Measurements from ENCODE around the gene ATF3.

Gene ATF3

GRCh38 chr1:212669600-212669999, 61.0 kb downstream of the ATF3 start:
- DNase-seq (ENCODE audit: low read depth) = no peak
- TF ChIP-seq, protein P1, sequence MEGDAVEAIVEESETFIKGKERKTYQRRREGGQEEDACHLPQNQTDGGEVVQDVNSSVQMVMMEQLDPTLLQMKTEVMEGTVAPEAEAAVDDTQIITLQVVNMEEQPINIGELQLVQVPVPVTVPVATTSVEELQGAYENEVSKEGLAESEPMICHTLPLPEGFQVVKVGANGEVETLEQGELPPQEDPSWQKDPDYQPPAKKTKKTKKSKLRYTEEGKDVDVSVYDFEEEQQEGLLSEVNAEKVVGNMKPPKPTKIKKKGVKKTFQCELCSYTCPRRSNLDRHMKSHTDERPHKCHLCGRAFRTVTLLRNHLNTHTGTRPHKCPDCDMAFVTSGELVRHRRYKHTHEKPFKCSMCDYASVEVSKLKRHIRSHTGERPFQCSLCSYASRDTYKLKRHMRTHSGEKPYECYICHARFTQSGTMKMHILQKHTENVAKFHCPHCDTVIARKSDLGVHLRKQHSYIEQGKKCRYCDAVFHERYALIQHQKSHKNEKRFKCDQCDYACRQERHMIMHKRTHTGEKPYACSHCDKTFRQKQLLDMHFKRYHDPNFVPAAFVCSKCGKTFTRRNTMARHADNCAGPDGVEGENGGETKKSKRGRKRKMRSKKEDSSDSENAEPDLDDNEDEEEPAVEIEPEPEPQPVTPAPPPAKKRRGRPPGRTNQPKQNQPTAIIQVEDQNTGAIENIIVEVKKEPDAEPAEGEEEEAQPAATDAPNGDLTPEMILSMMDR (conservative IDR thresholded peaks at IDR 0.05; ENCODE audit: low read depth, low read length) = no peak
- no peak overlapping the region for H3K4me3 ChIP-seq (ENCODE audit: low read depth, low read length)

- no peak for DNase-seq (ENCODE audit: low read depth)
- TF ChIP-seq, protein P1 (conservative IDR thresholded peaks at IDR 0.05; ENCODE audit: low read depth, low read length) = no peak
- H3K4me3 ChIP-seq (ENCODE audit: low read depth, low read length) = no peak overlapping the region
Measured at GRCh38 chr1:212670301-212670700, 61.7 kb downstream of the ATF3 start.

Measured in choroid plexus epithelial cell (primary cell).